IPS-18c (cell line): ENCODE results near the gene ZNF70.
A peak's percentile ranks its signal among the peaks of the same experiment; 100 is the strongest.

Source experiments
- H3K4me3 ChIP-seq: 2 replicates; pipeline ENCODE4 v1.7.0; 2013; ENCODE audit warnings: low read depth, mild to moderate bottlenecking, low read length, moderate library complexity; ENCODE audit not compliant: insufficient read depth
- H3K9me3 ChIP-seq: one replicate; pipeline ENCODE4 v1.6.1; 2013; ENCODE audit warnings: mild to moderate bottlenecking, low read length, moderate library complexity; ENCODE audit not compliant: control insufficient read depth, insufficient read depth

Gene ZNF70

DNA sequence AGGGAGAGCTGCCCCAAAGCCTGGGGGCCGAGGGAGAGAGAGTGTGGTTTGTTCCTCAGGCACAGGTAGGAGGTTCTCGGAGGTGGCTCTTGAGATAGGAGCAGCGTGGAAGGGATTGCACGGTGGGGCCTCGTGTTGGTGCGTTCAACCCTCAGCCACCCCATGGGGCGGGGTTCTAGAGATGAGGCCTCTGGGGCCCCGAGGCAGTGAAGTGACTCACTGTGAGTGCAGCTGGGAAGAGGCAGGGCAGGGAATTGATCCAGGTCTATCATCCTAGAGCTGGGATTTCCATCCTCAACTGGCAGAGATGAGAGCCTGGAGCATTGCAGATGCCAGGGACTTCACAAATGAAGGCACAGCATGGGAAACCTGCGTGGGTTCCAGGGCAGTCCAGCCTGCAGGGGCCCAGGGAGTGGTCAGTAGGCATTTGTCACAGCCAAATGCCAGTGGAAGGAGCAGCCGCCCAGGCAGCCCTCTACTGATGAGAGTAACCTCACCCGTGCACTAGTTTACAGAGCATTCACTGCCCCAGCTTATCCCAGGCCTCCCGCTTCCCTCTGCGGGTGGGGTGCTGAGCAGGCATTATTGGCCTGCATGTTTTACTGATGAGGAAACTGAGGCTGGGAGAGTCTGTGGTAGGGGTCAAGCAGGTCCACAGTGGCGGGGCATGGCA lies 30.7 kb upstream of the ZNF70 start:
- no peaks in the 10 kb centered on the region for H3K9me3 ChIP-seq
- no peak overlapping the region for H3K4me3 ChIP-seq

DNA sequence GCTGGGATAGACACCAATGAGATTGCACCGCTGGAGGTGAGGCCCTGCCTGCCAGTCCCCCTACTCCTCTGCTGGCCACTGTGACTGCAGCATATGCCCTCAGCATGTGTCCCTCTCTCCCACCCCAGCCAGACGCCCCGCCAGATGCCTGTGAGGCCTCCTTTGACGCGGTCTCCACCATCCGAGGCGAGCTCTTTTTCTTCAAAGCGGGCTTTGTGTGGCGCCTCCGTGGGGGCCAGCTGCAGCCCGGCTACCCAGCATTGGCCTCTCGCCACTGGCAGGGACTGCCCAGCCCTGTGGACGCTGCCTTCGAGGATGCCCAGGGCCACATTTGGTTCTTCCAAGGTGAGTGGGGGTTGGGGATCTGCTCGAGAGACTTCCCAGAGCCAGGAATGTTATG lies 30.2 kb upstream of the ZNF70 start:
- Histone ChIP-seq H3K9me3 (no peaks in the 10 kb centered on the region), H3K4me3 (no peak overlapping the region)

DNA sequence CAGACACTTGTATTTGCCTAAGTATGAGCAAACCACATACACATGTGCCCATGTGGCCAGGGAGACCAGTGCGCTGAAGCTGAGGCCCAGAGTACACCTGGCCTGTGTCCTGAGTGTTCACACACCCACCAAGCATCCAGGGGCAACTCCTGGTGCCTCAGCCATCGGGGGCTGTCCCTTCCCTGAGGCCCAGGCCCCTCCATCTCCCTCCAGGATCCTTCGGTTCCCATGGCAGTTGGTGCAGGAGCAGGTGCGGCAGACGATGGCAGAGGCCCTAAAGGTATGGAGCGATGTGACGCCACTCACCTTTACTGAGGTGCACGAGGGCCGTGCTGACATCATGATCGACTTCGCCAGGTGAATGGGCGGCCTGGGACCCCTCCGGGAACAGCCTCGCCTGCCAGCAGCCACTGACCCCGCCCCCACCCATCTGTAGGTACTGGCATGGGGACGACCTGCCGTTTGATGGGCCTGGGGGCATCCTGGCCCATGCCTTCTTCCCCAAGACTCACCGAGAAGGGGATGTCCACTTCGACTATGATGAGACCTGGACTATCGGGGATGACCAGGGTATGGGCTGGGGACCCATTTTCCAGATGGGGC lies 29.3 kb upstream of the ZNF70 start:
- Histone ChIP-seq H3K9me3 (no peaks in the 10 kb centered on the region), H3K4me3 (no peak overlapping the region)

DNA sequence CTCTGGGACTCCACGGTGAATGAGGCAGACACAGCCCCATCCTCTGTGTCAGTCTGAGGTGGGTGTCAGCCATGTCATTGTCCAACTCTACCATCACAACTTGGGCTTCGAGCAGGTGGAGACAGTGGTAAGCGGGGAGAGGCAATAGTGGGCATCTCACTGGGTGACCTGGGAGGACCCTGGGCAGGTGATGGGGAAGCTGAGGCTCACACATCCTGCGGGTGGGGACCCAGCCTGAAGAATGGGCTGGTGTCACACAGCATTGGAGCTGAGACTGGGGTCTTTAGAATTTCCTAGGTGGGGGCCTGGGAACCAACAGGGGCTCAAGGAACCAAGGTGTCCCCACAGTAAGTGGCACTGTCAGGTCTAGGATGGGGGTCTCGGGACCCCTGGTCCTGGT lies 28.8 kb upstream of the ZNF70 start:
- no peaks in the 10 kb centered on the region for H3K9me3 ChIP-seq

DNA sequence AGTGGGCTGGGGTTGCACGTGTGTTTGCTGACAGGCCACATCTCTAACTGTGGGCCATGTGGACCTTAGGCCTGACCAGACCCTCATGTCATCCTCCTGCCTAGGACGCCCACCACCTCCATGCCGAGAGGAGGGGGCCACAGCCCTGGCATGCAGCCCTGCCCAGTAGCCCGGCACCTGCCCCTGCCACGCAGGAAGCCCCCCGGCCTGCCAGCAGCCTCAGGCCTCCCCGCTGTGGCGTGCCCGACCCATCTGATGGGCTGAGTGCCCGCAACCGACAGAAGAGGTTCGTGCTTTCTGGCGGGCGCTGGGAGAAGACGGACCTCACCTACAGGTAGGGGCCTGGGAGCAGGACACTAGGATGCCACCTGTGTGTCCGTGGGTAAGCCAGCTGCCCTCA lies 28.2 kb upstream of the ZNF70 start:
- no peaks in the 10 kb centered on the region for H3K9me3 ChIP-seq

More for the DNA sequence above, 28.8 kb upstream of the ZNF70 start:
- H3K4me3 ChIP-seq = no peak overlapping the region

DNA sequence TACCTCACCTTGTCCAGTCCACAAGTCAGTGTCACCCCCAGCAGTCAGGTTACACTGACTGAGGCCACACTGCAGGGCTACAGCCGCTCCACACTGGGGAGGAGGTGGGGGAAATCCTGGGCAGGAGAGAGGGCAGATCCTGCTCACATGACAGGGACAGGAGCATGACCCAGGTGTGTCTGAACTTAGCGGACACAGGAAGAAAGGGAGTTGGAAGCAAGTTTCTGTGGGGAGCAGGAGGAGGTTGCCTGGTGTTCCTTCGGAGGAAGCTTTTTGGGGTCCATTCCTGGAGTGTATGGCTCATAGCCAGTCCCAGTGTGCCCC lies 27.6 kb upstream of the ZNF70 start:
- H3K4me3 ChIP-seq = no peak overlapping the region
- no peaks in the 10 kb centered on the region for H3K9me3 ChIP-seq

More for the DNA sequence above, 28.2 kb upstream of the ZNF70 start:
- no peak overlapping the region for H3K4me3 ChIP-seq

DNA sequence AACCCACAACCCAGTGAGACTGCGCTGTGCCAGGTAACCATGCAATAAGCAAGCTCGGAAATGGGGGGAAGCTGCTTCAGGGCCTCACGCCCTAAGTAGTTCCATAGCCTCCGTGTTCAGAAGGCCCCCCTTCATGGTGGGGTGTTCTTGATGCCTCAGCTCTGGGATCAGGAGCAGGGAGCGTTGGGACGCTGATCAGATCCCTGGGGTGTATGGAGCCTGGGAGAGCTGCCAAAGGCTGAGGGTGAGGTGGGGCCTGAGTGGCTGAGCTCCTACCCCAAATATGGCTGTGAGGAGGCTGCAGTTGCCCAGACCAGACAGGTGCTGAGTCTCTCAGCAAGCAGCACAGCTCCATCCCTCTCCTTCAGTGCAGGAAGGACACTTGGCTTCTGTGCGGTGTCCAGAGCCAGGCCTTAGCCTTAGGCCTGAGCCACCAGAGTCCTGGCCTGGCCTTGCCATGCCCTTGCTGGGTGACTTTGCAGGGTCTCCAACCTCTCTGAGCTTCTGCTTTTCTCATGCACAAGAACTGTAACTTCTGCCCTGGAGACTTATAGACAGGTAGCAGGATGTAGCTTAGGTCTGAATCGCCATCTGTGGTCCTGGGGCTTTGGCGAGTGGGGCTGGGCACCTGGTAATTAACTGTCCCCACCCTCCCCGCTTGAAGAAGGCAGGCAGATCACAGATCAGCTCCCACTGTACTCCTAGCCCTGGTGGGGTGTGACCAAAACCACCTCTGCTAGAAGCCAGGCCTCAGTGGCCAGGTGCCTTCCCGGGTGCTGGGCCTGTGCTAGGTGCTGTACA lies 27.1 kb upstream of the ZNF70 start:
- no peaks in the 10 kb centered on the region for H3K9me3 ChIP-seq
- H3K4me3 ChIP-seq = no peak overlapping the region

DNA sequence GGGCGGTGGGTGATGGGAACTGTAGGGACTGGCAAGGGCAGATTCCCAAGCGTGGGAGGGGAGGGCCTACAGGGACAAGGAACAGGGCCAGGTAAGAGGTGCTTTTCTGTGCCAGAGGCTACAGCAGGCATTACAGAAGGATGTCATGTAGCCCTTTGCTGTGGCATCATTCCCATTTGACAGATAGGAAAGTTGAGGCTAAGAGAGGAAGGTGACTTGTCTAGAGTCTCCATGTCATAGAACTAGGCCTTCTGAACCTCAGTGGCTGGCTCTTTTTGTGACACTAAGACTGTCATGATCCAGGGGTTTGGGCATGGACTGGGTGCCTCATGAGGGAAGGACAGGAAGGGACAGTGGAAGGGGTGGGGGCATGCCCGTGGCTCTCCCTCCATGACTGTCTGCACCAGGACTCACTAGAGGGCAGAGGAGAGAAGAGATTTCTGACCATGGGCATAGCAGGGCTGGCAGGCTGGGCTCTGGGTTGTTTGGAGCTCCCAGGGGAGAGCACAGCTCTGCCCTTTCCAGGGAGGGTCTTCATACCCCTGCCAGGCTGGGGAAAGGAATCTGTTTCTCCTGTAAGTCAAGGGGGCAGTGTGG lies 25.0 kb upstream of the ZNF70 start:
- Histone ChIP-seq H3K4me3 (no peak overlapping the region), H3K9me3 (no peaks in the 10 kb centered on the region)

DNA sequence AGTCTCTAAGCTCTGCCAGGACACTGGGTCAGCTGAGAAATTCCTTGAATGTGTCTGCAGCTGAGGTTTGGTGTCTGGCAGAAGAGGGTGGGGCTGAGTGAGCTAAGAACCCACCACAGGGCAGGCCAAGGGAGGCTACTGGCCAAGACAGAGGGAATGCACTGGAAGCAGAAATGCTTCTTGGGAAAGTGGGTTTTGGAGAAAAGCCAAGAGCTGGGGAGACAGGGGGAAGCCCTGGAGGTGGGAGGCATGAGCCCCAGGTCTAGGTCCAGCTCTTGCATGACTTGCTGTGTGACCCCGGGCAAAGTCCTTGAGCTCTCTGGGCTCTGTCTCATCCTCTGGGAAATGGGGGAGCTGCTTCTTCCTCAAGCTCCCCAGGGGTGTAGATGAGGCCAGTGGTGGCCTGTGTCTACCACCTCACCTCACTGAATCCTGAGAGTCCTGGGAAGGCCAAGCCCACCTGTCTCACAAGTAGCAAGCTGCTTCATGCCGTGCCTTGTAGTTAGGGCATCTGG lies 24.1 kb upstream of the ZNF70 start:
- Histone ChIP-seq H3K9me3 (no peaks in the 10 kb centered on the region), H3K4me3 (no peak overlapping the region)

DNA sequence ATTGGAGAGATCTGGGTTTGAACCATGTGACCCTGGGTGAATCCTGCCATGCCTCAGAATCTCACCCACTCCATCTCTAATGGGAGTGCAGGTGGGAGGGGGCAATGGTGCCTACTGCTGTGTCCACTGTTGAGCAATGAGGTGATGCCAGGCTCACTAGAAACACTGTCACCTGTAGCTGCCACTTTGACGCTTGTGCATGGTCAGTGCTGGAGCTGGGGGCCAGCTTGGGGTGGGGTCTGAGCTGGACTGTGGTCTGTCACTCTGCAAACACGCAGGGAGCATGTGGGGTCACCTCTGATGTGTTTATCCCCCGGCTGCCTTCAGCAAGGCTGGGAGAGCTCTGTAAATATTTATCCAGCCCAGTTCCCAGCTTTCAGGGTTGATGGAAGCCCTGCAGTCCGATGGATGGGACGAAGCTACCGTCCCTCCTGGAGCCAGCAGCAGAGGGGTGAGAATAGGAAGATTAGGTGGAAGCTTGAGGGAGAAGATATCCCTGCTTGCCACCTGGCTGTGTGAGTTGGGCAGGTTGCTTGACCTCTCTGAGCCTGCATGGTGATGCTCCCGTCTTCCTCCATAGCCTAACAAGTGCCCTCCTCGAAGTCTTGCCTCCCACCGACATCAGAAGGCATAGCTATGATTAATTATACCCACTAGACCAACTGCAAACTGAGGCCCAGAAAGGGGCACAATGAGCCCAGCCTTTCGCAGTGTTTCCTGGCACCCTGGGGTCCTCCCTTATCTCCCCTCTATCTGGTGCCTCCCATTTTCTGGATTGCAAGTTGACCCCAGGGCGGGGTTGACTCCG lies 23.4 kb upstream of the ZNF70 start:
- no peak overlapping the region for H3K4me3 ChIP-seq
- H3K9me3 ChIP-seq = no peaks in the 10 kb centered on the region

DNA sequence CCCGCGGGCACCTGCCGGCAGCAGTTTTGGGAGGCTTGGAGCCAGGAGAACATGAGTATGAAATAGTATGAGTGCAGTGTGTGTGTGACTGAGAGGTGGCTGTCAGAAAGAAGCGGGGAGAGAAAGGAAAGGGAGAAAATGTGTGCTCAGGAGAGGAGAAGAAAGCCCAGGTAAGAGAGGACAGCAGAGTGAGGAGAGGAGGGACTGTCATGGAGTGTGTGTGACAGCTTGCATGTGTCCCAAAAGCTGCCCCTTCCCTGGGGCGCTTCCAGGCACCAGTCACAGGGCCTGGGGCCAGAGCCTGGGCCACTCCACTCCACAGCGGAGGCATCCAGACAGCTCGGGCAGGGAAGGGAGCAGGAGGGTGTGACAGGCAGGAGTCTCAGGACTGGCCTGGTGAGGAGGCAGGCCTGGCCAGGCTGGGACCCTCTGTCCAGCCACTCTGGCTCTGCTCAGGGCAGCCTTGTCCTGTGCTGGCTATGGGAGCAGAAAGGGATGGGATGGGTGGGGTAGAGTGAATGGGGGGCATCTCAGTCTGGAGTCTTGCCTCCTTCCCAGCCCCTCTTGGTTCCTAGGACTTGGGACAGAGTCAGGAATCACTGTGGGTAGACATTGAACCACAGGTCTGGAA lies 22.7 kb upstream of the ZNF70 start:
- Histone ChIP-seq H3K4me3 (peak overlapping the region; percentile 53; the same call in 1 of the 2 replicates), H3K9me3 (no peaks in the 10 kb centered on the region)

DNA sequence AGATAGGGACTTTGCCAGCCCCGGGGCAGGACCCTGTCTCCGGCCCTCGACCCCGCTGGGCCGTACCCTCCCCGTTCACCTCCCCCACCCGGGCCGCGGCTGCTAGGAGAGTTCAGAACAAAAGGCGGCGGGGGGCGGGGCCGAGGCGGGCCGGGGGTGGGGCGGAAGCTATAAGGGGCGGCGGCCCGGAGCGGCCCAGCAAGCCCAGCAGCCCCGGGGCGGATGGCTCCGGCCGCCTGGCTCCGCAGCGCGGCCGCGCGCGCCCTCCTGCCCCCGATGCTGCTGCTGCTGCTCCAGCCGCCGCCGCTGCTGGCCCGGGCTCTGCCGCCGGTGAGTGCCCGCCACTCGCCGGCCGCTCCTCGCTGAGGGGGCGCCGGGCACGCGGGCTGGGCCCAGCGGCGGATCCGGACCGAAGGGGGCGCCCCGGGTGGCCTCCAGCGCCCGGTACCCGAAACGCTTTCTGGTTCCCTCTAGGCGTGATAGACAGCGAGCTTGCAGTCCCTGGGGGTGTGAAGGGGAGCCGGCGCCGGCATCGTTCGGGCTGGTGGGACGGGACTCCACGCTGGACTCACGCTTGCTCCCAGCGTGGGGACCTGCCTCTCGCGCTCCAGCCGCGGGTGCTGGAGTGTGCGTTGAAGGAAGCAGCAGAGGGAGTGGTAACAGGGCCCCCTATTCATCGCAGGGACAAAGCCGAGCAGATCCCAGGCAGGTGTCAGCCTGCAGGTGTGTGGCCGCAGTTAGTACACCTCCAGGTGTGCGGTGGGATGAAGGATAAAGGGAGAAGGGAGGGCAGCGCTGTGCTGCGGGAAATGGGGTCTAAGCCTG lies 21.9 kb upstream of the ZNF70 start, which contains the start of gene MMP11:
Gene MMP11, plus strand, starts transcription at position 201 of the 825 bp plus-strand sequence. Its CDS starts 22 bp downstream, at position 223.
- H3K9me3 ChIP-seq = no peaks in the 10 kb centered on the region

DNA sequence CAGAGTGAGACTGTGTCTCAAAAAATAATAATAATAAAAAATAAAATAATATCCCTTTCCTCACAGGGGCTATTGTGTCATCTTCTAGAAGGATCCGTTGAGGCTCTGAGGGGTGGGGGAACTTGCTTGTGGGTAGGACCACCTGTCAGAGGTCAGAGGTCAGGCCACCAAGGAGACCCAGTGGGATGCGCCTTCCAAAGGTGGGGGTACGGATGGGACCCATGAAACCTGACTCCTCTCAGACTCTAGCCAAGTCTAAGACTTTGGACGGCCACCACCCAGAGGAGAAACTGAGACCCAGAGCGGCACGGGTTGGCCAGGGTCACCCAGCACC lies 21.4 kb upstream of the ZNF70 start:
- Histone ChIP-seq H3K9me3 (no peaks in the 10 kb centered on the region), H3K4me3 (peak overlapping the region; percentile 29; the same call in 1 of the 2 replicates)

More for the DNA sequence above, 21.9 kb upstream of the ZNF70 start, which contains the start of gene MMP11:
- H3K4me3 ChIP-seq = peak within 1 kb of the TSS; percentile 53

DNA sequence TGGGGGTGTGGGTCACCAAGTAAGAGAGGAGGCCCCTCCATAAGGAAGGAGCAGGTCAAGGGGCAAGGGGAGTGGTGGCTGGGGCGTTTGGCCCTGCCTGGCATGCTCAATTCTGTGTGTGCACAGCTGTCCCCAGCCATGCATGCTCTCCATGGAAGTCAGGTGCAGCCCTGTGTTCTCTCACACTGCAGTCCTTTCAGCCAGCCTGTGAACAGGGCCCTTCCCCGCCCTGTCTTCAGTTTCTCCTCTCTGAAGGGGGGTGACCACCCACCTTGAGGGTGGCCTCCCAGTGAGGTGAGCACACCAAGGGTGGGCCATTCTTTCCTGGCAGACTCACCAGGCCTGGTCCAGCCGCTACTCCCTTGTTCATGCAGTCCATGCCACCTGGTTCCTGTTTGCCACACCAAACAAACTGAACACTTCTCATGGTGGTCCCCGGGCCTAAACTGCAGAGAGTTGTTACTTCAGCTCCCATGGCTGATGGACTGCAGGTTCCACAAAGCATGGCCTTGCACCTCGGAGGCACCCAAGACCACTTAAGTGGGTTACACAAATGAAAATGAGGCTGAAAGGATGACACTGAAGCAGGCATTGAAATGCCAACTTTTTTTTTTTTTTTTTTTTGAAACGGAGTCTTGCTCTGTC lies 18.5 kb upstream of the ZNF70 start:
- no peak overlapping the region for H3K4me3 ChIP-seq
- H3K9me3 ChIP-seq = no peaks in the 10 kb centered on the region
